HG03095 (cell line): Measurements from ENCODE around the gene OTOS.
A peak's percentile ranks its signal among the peaks of the same experiment; 100 is the strongest.

Experiments
- ATAC-seq: cut with Tn5 transposase; IDR thresholded peaks from one replicate; pipeline ENCODE4 v1.9.1; 2021; ENCODE audit warnings: moderate library complexity; ENCODE audit not compliant: unreplicated experiment

Gene OTOS

DNA sequence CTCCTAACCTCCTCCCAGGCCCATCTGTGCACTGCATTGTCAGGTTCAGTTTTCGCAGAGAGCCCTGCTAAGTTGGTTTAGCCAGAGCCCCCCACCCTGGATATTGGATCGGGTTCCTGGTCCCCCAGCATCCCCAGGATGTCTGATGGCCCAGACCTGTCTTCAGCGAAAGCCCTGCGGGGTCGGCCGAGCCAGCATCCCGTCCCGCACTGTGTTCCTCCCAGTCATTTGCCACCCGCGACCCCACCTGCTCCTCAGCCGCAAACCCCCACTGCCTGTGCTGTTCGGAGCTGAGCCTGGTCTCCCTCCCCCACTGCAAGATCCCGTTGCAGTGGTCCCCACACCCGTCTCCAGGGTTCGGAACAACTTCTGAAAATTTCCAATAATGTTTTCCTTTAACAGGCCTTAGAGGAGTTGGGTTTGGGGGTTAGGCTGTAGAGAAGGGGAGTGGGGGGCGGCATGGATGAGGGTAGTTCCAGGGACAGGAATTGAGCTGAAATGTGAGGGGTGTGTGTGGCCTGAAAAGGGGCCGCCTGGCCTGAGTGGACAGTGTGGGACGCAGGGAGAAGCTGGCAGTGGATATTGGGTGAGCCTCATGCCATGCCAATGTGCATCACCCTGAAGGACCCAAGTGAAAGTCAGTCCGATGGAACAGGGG is 2.7 kb downstream of the OTOS start:
- ATAC-seq = no peak

- peak; percentile 16 for ATAC-seq
Observed at GRCh38 chr2:240136671-240137292, 3.7 kb downstream of the OTOS start.

GRCh38 chr2:240136013-240136670 is 4.3 kb downstream of the OTOS start, which contains the start of gene COPS9:
COPS9 (minus strand) TSS chr2:240136305; CDS start chr2:240136284, 21 bp downstream.
- ATAC-seq = peak; percentile 93

DNA sequence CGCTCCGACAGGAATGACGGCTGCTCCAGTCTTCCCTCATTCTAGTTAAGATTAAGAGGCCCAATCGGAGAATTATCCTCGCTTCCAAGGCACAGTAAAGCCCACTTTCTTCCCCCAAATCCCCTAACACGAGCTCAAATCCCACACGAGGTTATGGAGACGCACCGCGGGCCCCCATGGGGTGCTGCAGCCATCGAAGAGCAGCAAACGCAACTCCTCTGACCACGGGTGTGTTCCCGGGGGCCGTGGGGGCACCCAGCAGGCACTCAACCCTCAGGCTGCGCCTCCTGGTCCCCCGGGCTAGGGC is 4.8 kb downstream of the OTOS start:
- ATAC-seq = peak; percentile 8

- ATAC-seq = no peak
Observed at GRCh38 chr2:240134956-240135520, 5.4 kb downstream of the OTOS start.

- ATAC-seq = no peak
Observed at GRCh38 chr2:240134466-240134865, 6.0 kb downstream of the OTOS start.

DNA sequence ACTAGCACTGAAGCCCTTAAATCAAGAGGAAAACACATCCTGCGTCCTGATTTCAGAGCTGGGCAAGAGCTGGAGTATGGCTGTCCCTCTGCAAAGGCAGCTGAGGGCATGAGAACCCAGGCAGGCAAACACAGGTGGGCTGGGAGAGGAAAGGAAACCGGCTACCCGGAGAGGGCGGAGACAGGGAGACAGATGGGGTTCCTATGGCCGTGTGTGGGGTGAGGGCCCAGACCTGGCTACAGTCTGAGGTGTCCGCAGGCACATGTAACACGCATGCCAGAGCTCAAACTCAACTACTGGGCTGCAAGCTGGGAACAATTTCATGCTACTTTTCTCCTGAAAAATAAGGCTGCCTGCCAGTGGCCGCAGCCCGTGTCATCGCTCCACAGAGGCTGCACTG is 7.1 kb downstream of the OTOS start:
- no peak for ATAC-seq

DNA sequence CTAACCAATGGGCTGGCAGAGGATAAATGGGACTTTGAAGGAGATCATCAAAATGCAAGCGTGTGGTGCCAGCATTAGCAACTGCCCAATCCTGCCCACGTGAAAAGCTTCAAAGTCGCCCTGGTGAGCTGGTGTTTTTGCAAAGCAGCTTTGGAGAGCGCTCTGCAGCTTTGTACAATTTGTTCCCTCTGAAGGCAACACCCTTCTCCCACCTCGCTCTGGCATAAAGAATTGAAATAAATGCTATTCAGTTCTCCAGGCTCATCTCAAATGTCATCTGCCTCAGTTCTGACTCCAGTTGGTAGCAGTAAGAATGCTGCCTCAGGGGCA is 7.8 kb downstream of the OTOS start:
- no peak for ATAC-seq

GRCh38 chr2:240131941-240132650 is 8.4 kb downstream of the OTOS start:
- no peak for ATAC-seq

- no peak for ATAC-seq
Observed at GRCh38 chr2:240131296-240131695, 9.2 kb downstream of the OTOS start.

DNA sequence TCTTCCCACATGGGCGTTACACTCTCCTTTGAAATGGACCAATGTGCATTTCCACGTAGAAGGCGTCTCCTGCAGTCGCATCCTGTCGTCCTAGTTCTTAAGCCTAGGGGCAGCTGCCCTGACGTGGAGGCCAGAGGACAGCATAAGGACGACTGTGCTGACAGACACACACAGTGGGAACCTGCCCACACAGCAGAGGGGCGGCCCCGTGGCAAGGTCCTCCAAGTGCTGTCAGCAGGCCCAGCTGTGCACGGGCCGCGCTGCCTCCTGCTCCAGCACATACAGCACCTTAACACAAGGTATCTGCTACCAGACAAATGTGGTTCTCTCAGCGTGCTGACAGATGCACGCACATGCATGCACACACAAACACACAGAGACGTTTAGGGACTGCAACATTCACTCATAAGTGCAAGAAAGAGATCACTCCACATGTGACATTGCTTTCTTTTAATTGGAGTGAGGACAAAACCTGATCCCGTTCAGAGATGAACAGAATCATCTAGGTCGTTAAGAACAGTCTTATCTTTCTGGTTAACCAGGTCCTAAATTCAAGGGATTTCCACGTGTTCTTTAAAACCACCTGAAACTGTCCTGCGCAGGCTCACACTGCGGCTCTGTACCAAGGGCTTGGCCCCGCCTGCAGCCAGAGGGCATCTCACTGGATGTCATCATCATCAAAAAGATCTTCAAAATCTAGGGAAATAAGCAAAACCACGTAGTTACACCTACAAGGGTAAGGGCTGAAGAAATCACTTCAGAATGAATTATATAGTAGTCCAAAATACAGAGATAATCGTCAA is 9.9 kb downstream of the OTOS start:
- no peak for ATAC-seq

DNA sequence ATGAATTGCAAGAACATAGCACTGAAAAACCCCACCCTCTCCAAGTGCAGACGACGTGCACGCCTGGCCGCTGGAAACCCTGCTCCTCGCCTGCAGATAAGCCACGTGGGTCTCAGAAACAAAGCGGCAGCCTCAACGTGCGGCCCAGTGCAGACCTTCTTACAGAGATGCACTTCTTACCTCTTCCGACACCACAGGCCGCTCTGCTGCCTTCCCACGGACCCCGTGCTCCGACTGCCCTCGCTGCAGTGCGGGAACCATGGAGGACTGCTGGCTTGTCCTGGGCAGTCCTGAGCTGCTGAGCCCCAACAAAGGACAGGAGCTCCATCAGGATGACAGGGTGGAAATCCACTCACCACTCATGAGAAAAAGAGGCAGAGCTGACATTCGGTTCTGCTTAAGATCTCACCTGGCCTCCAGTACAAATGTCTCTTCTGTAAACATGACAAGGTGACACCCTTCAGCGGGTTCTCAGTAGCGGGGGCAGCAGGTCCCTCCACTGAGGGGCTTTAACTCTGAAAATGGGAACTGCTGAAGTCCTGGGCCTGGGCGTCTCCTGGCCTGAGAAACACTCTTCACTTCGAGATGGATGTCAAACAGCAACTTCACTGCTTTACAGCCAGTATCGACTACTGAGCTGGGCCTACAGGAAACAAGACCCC is 10.6 kb downstream of the OTOS start:
- ATAC-seq = no peak

DNA sequence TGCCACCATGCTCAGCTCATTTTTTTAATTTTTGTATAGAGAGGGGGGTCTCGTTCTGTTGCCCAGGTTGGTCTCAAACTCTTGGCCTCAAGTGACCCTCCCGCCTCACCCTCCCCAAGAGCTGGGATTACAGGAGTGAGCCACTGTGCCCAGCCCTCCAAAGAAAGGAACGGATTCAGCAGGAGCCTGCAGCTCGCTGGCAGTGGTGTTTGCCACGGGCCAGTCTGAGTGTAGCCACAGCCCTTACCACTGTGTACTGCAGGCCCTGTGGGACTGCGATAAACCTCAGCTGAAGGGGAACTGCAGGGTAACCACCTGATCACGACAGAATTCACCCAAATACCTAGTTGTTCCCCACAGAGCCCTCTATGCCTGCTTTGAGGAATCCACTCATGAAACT is 11.1 kb downstream of the OTOS start:
- no peak for ATAC-seq

- no peak for ATAC-seq
Observed at GRCh38 chr2:240128608-240129145, 11.8 kb downstream of the OTOS start.

DNA sequence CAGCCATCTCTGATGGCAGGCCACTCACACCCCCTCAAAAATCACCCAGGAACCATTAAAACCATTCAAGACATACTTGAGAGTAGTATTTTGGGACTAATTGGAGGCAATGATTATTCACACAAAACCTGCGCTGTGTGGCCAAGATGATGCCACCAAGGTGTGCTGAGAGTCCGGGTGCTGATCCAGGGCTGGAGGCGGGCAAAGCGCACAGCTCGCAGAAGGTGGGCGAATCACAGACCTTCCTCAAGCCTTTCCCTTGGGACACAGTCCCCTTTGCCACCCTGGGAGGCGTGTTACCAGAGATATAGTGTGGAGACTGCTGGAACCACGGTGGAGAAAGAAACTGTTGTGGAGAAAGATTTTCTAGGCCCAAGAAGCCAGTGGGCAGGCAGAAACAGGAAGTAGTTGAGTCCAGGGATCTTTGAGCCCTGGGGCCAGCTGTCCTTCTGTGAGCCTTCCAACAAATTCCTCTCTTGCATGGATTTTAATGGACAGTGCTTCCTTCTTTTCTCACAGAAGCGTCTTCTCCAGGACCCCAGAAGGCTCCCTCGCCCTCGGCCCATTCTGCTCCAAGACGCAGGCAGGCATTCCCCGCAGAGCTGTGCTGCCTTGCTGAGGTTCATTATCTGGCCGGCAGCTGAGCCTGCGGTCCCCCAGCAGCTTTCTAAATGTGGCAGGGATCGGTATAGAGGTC is 12.4 kb downstream of the OTOS start:
- ATAC-seq = no peak

GRCh38 chr2:240127191-240127750 is 13.2 kb downstream of the OTOS start:
- ATAC-seq = no peak

DNA sequence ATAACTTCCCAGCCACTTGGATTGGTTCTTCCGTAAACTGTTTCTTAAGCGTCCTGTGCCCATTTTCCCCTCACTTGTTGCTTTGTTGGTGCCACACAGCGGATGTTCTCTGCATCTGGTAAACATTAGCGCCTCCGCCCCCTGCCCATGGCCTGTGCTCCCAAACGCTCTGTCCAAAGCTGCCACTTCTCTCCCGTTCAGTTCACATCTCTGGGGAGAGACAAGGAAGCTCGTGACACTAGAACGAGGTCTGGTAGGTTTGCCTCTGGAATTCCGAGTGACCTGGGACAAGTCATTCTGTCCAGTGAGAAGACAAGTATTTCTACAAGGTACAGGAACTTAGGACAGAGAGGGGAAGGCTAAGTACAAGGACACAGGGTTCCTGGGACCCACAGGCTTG is 13.7 kb downstream of the OTOS start:
- no peak for ATAC-seq

DNA sequence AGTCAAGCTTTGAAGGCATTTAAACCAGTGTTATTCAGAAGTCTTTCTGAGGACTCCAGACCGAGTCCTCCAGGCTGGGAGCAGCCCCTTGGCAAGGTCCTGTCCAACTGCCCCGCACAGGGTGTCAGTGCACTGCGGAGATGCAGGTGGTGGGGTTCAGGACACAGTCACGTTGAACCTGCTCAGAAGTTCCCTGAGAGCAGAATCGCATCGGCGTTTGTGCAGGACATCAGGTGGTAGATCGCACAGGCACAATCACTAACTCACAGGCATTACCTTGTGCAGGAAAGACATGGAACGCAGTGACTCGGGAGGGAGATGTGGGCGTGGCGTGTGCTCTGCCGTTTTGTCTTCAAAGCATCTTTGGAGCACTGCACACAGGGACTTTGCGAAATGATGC is 14.7 kb downstream of the OTOS start:
- ATAC-seq = no peak

DNA sequence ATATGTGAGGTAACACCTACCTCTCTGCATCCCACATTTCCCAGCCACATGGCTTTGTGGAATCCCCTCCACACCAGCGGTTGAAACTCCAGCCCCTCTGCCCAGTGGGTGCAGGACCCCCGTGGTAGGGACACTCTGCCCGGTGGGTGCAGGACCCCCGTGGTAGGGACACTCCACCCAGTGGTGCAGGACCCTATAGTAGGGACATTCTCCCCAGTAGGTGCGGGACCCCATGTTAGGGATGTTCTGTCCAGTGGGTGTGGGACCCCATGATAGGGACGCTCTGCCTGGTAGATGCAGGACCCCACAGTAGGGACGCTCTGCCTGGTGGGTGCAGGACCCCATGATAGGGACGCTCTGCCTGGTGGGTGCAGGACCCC is 15.8 kb downstream of the OTOS start:
- no peak for ATAC-seq
